Colonic mucosa (tissue), 4 donors: Measurements from ENCODE around the gene COL11A2. TPM values are rescaled to one million over a fixed set of nuclear protein-coding genes. Genes with fewer than 3 reads are reported as not detected.

Experiments used
- DNase-seq: peaks from one replicate; pipeline ENCODE4 v3.0.0-alpha.2; 2020
- H3K27ac ChIP-seq: fragments of 200-600 bp; one replicate; pipeline ENCODE4 v1.8.0; 2021
- H3K27me3 ChIP-seq: fragments of 200-600 bp; one replicate; pipeline ENCODE4 v1.8.0; 2021
- H3K36me3 ChIP-seq: fragments of 200-600 bp; one replicate; pipeline ENCODE4 v1.8.0; 2021
- H3K4me1 ChIP-seq: fragments of 200-600 bp; one replicate; pipeline ENCODE4 v1.8.0; 2021; ENCODE audit warnings: mild to moderate bottlenecking
- H3K4me3 ChIP-seq: fragments of 200-600 bp; one replicate; pipeline ENCODE4 v1.8.0; 2021
- H3K9ac ChIP-seq, 2 donors: one replicate each; pipeline ENCODE4 v1.7.0; 2013; ENCODE audit warnings: control low read depth in 2 of 2, low read depth in 2 of 2, low read length in 2 of 2
- H3K9me3 ChIP-seq: fragments of 200-600 bp; one replicate; pipeline ENCODE4 v1.8.0; 2021
- CTCF ChIP-seq: fragments of 200-600 bp; IDR thresholded peaks from one replicate; pipeline ENCODE4 v1.8.0; 2022; ENCODE audit warnings: antibody characterized with exemption, mild to moderate bottlenecking
- intact Hi-C: fragments of 100-400 bp; cut with DNase I; formaldehyde crosslinking; loops from one replicate; pipeline ENCODE4 v1.14.1; 2022
- total RNA-seq, 2 donors: library from RNA; stranded (reverse); fragmentation: NEBNext Ultra II Directional in 1 of 2; extraction: Animal tissue kit (Norgen Biotek cat#: 25700) in 1 of 2; gene quantifications; one replicate each; pipeline ENCODE4 v1.2.1, GENCODE V29; 2021
- donor health status: healthy.
- donor health status: DM: no; HTN: no; CAD: no.
- donor health status: DM: no; HTN: no; CAD: no.

The COL11A2 gene
- total RNA-seq, 2 donors from 2014 or later: 0.13 to 0.44 TPM

GRCh38 chr6:33171016-33171879, 21.0 kb downstream of the COL11A2 start:
- DNase-seq: no peak
- Histone ChIP-seq H3K27me3 (no peaks in the 10 kb centered on the region), H3K9me3 (no peaks in the 10 kb centered on the region), H3K4me1 (no peaks in the 10 kb centered on the region), H3K4me3 (no peak overlapping the region), H3K36me3 (no peaks in the 10 kb centered on the region), H3K9ac (no peak overlapping the region), H3K27ac (no peak overlapping the region)
- TF ChIP-seq CTCF: no peak
- intact Hi-C loops: no loop called here

- intact Hi-C loops: no loop called here
These were observed 21.9 kb downstream of the COL11A2 start for GRCh38 chr6:33170176-33171015.

GRCh38 chr6:33169291-33170175, 22.7 kb downstream of the COL11A2 start:
- TF ChIP-seq CTCF: no peak
- Histone ChIP-seq H3K36me3 (no peaks in the 10 kb centered on the region), H3K4me3 (no peak overlapping the region), H3K9me3 (no peaks in the 10 kb centered on the region), H3K27me3 (no peaks in the 10 kb centered on the region), H3K27ac (no peak overlapping the region), H3K9ac (no peak overlapping the region), H3K4me1 (no peaks in the 10 kb centered on the region)
- DNase-seq: no peak
- intact Hi-C loops: no loop called here

More at GRCh38 chr6:33170176-33171015, 21.9 kb downstream of the COL11A2 start:
- no peaks in the 10 kb centered on the region for H3K36me3 ChIP-seq
- TF ChIP-seq CTCF: no peak
- no peak overlapping the region for H3K9ac ChIP-seq
- H3K27ac ChIP-seq: no peak overlapping the region
- H3K27me3 ChIP-seq: no peaks in the 10 kb centered on the region
- no peak for DNase-seq
- no peaks in the 10 kb centered on the region for H3K9me3 ChIP-seq
- H3K4me1 ChIP-seq: no peaks in the 10 kb centered on the region
- H3K4me3 ChIP-seq: no peak overlapping the region

GRCh38 chr6:33168639-33169038, 23.6 kb downstream of the COL11A2 start:
- H3K9ac ChIP-seq: no peak overlapping the region
- no peak overlapping the region for H3K27ac ChIP-seq
- no peaks in the 10 kb centered on the region for H3K9me3 ChIP-seq
- no peak overlapping the region for H3K4me3 ChIP-seq
- H3K27me3 ChIP-seq: no peaks in the 10 kb centered on the region
- no peak for TF ChIP-seq CTCF
- intact Hi-C loops: no loop called here
- no peaks in the 10 kb centered on the region for H3K4me1 ChIP-seq
- no peaks in the 10 kb centered on the region for H3K36me3 ChIP-seq
- DNase-seq: no peak

GRCh38 chr6:33168284-33168601, 24.0 kb downstream of the COL11A2 start:
- H3K9me3 ChIP-seq: no peaks in the 10 kb centered on the region
- no peak overlapping the region for H3K9ac ChIP-seq
- no peak overlapping the region for H3K27ac ChIP-seq
- no peak overlapping the region for H3K4me3 ChIP-seq
- H3K4me1 ChIP-seq: no peaks in the 10 kb centered on the region
- no peaks in the 10 kb centered on the region for H3K27me3 ChIP-seq
- intact Hi-C loops: no loop called here
- TF ChIP-seq CTCF: no peak
- no peaks in the 10 kb centered on the region for H3K36me3 ChIP-seq
- DNase-seq: no peak
